Measurements from ENCODE around the gene MNT. TPM values are rescaled to one million over a fixed set of nuclear protein-coding genes. Genes with fewer than 3 reads are reported as not detected.

MNT gene
- polyA plus RNA-seq, 2 of the 4 experiments (the other 2 are of a cell fraction) = 4.5 to 25.9 TPM

GRCh38 chr17:2427215-2427614 lies 26.4 kb upstream of the MNT start:
- WGBS (ENCODE audit: missing lambda C conversion rate) = 54% methylated on average over 2 of the region's 2 CpGs
- no peak for TF ChIP-seq MYC (IDR thresholded peaks at IDR 0.05; ENCODE audit: borderline replicate concordance, low read length)
- TF ChIP-seq KDM1A (IDR thresholded peaks at IDR 0.05; ENCODE audit: low read depth) = no peak
- TF ChIP-seq POLR2AphosphoS2 (conservative IDR thresholded peaks at IDR 0.05; ENCODE audit: low read length) = no peak
- no peak for TF ChIP-seq GATA3 (IDR thresholded peaks at IDR 0.05; ENCODE audit: borderline replicate concordance)
- TF ChIP-seq HMGXB4 (CRISPR knock-in tag; IDR thresholded peaks at IDR 0.05; ENCODE audit: borderline replicate concordance) = no peak
- no peak for TF ChIP-seq JUNB (IDR thresholded peaks at IDR 0.05)
- no peak for TF ChIP-seq E2F6 (IDR thresholded peaks at IDR 0.05; ENCODE audit: borderline replicate concordance, low read depth)
- TF ChIP-seq FOSB (CRISPR knock-in tag; IDR thresholded peaks at IDR 0.05) = no peak
- TF ChIP-seq SREBF2 (IDR thresholded peaks at IDR 0.05) = no peak
- TF ChIP-seq SMC3 (IDR thresholded peaks at IDR 0.05) = no peak
- no peak for TF ChIP-seq ZNF302 (CRISPR knock-in tag; IDR thresholded peaks at IDR 0.05)
- TF ChIP-seq RARB (CRISPR knock-in tag; IDR thresholded peaks at IDR 0.05) = no peak
- no peaks in the 10 kb centered on the region for H3K9me3 ChIP-seq
- FAIRE-seq (no peak), ATAC-seq (no peak), DNase-seq (ENCODE audit: low read depth in 1 of 2, low spot score in 1 of 2) (no peak)
- no peak overlapping the region for H3K4me3 ChIP-seq
- ChIA-PET POLR2A (interaction anchor here (0.9 to 1.4 kb wide), 2 partner anchors 45 to 84 kb away, joined by 3 read pairs; partner anchors contain the start of gene METTL16), CTCF (interaction anchor here (0.6 to 4.5 kb wide), 5 partner anchors 11 to 44 kb away, joined by 3 to 39 read pairs (median 4); no protein-coding TSS in a partner anchor)
- no peak overlapping the region for H3K4me2 ChIP-seq
- no peak overlapping the region for H3K27ac ChIP-seq
- H3K4me1 ChIP-seq = no peaks in the 10 kb centered on the region

GRCh38 chr17:2423271-2423670 lies 22.4 kb upstream of the MNT start:
- peak; percentile 39 for FAIRE-seq
- H3K4me2 ChIP-seq = no peak overlapping the region
- no peak for DNase-seq (ENCODE audit: low read depth in 1 of 2, low spot score in 1 of 2)
- H3K4me1 ChIP-seq = no peaks in the 10 kb centered on the region
- no peaks in the 10 kb centered on the region for H3K9me3 ChIP-seq
- ChIA-PET POLR2A (no interaction called here), CTCF (interaction anchor here (2.5 to 28.1 kb wide), 2 partner anchors 36 to 39 kb away, joined by 5 to 1099 read pairs; no protein-coding TSS in a partner anchor)
- 92% methylated on average over 6 of the region's 6 CpGs for WGBS (ENCODE audit: missing lambda C conversion rate)
- H3K27ac ChIP-seq = no peak overlapping the region
- no peak overlapping the region for H3K4me3 ChIP-seq
- ATAC-seq = no peak
- TF ChIP-seq HOXB5 (CRISPR knock-in tag; IDR thresholded peaks at IDR 0.05) (no peak), HES2 (IDR thresholded peaks at IDR 0.05) (no peak), ELK1 (IDR thresholded peaks at IDR 0.05; ENCODE audit: low read depth, low read length) (no peak), FOSL2 (IDR thresholded peaks at IDR 0.05) (no peak), FOSL2 (CRISPR knock-in tag; IDR thresholded peaks at IDR 0.05) (no peak), ZNF302 (CRISPR knock-in tag; IDR thresholded peaks at IDR 0.05) (no peak), CHD2 (IDR thresholded peaks at IDR 0.05; ENCODE audit: low read length, partially characterized antibody) (no peak), JUNB (IDR thresholded peaks at IDR 0.05) (no peak), RNF2 (IDR thresholded peaks at IDR 0.05; ENCODE audit: borderline replicate concordance, low read depth) (no peak), REST (IDR thresholded peaks at IDR 0.05) (no peak), EHMT2 (IDR thresholded peaks at IDR 0.05; ENCODE audit: low read depth) (no peak), POLR2AphosphoS2 (conservative IDR thresholded peaks at IDR 0.05; ENCODE audit: low read length) (no peak), CHD4 (IDR thresholded peaks at IDR 0.05; ENCODE audit: borderline replicate concordance) (no peak), FOXS1 (CRISPR knock-in tag; IDR thresholded peaks at IDR 0.05) (no peak), E2F6 (IDR thresholded peaks at IDR 0.05; ENCODE audit: borderline replicate concordance, low read depth) (no peak), CBX8 (IDR thresholded peaks at IDR 0.05) (no peak), MYC (IDR thresholded peaks at IDR 0.05; ENCODE audit: borderline replicate concordance, low read length) (no peak), RARB (CRISPR knock-in tag; IDR thresholded peaks at IDR 0.05) (no peak), HOXB13 (CRISPR knock-in tag; IDR thresholded peaks at IDR 0.05; ENCODE audit: low read depth) (no peak), ESRRA (IDR thresholded peaks at IDR 0.05; ENCODE audit: borderline replicate concordance, low read length) (no peak), HMGXB4 (CRISPR knock-in tag; IDR thresholded peaks at IDR 0.05; ENCODE audit: borderline replicate concordance) (no peak)
